SHP77 (cell line): Measurements from ENCODE around the gene RAP1GDS1.

Experiments used
- DNase-seq, 2 experiments: peaks; one replicate each; lab custom pipeline; 2025; lab: John Stamatoyannopoulos, UW

RAP1GDS1 gene

GRCh38 chr4:98482847-98483806 is 221.9 kb downstream of the RAP1GDS1 start:
- no peak for DNase-seq

GRCh38 chr4:98484031-98484430 is 222.8 kb downstream of the RAP1GDS1 start:
- no peak for DNase-seq

- no peak for DNase-seq
Observed at GRCh38 chr4:98485816-98486345, 224.7 kb downstream of the RAP1GDS1 start.

GRCh38 chr4:98490251-98490650 is 229.1 kb downstream of the RAP1GDS1 start:
- no peak for DNase-seq

GRCh38 chr4:98491899-98492559 is 230.8 kb downstream of the RAP1GDS1 start:
- no peak for DNase-seq

- no peak for DNase-seq
Observed at GRCh38 chr4:98493296-98493695, 232.1 kb downstream of the RAP1GDS1 start.
